Adipocyte (in vitro differentiated cells): ENCODE data around the gene MREG.
"Not testable (repeated sequence)": the region's sequence is repeated elsewhere in the genome, so short reads cannot be mapped to it uniquely, and the experiment has no call there.

ENCODE experiments used
- DNase-seq: peaks from one replicate; pipeline ENCODE4 v3.0.0-alpha.2; 2015; ENCODE audit warnings: low read depth
- H3K27me3 ChIP-seq: replicated peaks from 2 replicates; pipeline ENCODE4 v1.7.0; 2013; ENCODE audit warnings: mild to moderate bottlenecking, low read length, moderate library complexity; ENCODE audit not compliant: control insufficient read depth, insufficient read depth
- H3K36me3 ChIP-seq: 2 replicates; pipeline ENCODE4 v1.7.0; 2013; ENCODE audit warnings: low read length, mild to moderate bottlenecking, moderate library complexity; ENCODE audit not compliant: control insufficient read depth, insufficient read depth, severe bottlenecking
- H3K4me1 ChIP-seq: 2 replicates; pipeline ENCODE4 v1.7.0; 2013; ENCODE audit warnings: mild to moderate bottlenecking, low read length, moderate library complexity; ENCODE audit not compliant: control insufficient read depth, insufficient read depth
- H3K4me3 ChIP-seq: 2 replicates; pipeline ENCODE4 v1.7.0; 2013; ENCODE audit warnings: mild to moderate bottlenecking, low read length, moderate library complexity
- H3K9ac ChIP-seq: 2 replicates; pipeline ENCODE4 v1.7.0; 2013; ENCODE audit warnings: mild to moderate bottlenecking, low read length, moderate library complexity
- H3K9me3 ChIP-seq: 2 replicates; pipeline ENCODE4 v1.7.0; 2013; ENCODE audit warnings: mild to moderate bottlenecking, low read length, moderate library complexity; ENCODE audit not compliant: control insufficient read depth

MREG gene

DNA sequence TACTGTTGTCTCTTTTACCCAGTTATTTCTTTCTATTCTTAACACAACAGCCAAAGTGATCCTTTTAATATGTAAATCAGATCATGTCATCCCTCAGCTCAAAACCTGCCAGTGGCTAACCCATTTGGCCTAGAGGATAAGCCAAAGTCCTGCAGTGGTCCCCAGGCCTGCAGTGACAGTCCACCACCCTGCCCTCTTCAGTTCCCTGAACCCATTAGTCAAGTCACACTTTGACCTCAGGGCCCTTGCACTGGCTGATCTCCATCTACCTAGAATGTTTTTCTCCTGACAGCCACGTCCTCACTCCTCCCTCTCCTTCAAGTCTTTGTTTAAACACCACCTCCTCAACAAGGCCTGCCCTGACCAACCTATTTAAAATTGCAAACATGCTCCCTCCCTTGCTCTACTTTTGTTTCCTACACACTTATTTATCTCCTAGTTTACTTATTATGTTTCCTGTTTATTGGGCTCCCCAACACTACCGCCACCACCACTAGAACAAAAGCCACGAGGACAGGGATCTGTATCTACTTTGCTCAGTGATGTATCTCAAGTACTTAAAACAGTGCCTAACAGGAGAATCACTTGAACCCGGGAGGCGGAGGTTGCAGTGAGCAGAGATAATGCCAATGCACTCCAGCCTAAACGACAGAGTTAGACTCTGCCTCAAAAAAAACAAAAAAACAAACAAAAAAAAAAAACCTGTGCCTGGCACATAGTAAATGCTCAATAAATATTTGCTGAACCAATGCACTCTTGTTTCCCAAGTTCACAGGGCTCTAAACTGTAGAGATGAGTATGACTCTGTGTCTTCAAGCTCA, 9.3 kb downstream of the MREG start:
- peaks cover 8% of the 10 kb centered on the region for H3K36me3 ChIP-seq
- H3K9me3 ChIP-seq = no peaks in the 10 kb centered on the region
- H3K9ac ChIP-seq = no peak overlapping the region
- no peak for DNase-seq
- H3K4me1 ChIP-seq = peaks cover 6% of the 10 kb centered on the region
- H3K27me3 ChIP-seq = no peaks in the 10 kb centered on the region
- H3K4me3 ChIP-seq = no peak overlapping the region

DNA sequence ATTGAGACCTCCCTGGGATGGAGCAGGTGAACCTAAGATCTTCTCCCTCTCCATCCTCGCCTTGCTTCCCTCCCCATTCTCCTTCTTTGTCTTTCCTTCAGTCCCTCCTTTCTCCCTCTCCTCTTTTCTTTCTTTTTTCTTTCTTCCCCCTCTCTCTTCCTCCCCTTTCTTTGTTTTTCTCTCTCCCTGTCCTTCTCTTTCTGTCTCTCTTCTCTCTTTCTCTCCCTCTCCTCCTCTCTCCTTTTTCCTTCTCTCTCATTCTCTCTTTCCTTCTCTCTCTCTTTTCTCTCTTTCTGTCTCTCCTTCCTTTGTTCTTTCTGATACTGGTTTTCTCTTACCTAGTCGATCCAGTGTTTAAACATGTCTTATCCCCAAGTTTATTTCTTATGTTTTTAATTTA, 10.7 kb downstream of the MREG start:
- H3K4me3 ChIP-seq = no peak overlapping the region
- DNase-seq = no peak
- H3K36me3 ChIP-seq = peaks cover 11% of the 10 kb centered on the region
- H3K27me3 ChIP-seq = no peaks in the 10 kb centered on the region
- H3K9ac ChIP-seq = no peak overlapping the region
- H3K9me3 ChIP-seq = no peaks in the 10 kb centered on the region
- peaks cover 6% of the 10 kb centered on the region for H3K4me1 ChIP-seq

DNA sequence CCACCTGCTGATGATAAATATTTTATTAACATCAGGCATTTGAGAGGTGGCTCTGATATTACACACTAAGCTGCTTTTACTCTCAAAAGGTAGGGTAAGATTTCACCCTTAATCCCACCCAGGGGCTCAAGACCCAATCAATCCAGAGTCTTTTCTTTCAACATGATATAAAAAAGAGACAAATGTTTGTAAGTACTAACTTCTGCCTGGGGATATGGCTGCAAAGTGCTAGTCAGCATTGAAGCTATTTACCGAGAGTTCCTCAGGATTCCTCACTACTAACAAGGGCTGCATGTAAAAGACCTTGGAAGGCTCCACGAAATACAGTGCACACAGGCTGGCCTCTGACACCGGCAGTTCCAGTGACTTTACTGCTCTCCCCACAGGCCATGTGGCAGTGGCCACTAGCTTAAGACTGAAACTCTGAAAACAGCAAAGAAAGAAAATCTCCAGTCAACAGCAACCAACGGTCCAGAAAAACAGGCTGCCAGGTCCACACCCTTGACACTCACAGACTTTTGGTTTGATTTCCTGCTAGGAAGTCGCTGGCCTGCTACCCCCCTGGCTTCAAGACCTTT, 11.2 kb downstream of the MREG start:
- H3K36me3 ChIP-seq = peaks cover 17% of the 10 kb centered on the region
- H3K27me3 ChIP-seq = no peaks in the 10 kb centered on the region
- peaks cover 6% of the 10 kb centered on the region for H3K4me1 ChIP-seq
- no peak overlapping the region for H3K4me3 ChIP-seq
- no peak for DNase-seq
- H3K9ac ChIP-seq = no peak overlapping the region
- H3K9me3 ChIP-seq = no peaks in the 10 kb centered on the region

DNA sequence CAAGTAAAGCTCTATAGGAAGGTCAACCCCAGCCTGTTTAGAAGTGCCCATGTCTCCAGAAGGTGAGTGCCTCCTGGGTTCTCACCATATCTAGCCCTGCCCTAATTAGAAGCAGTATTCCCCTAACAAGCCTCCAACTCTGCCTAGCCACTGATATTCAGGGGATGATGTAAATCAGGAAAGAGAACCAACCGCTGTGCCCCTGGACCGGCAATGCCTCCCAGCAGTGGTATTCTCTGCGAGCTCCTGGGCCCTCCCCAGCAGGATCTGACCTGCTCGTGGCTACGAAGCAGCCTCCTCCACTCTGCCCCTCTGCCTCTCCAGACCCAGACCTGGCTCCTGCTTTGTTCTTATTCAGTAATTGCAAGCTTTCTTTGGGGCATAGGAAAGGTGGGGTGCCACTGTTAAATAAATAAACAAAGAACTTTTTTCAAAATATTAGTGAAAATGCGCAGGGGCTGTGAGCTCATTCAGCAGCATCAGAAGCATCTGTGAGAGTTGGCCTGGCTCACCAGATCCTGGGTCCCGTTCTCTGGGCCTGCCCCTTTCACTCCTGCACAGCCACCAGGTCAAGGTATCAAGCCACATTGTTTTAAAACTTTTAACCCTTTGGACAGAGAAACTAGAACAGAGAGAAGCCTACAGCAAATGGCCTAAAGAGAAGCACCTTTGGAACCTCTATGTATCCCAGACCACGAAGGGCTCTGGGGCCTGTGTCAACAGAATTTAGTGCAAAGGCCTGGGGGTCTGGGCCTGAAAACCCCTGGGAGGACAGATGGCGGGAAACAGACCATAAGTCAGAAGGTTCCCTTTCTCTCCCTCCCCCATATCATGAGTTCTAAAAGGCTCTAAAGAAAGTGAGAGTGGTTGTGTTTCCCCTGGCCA, 11.9 kb downstream of the MREG start:
- Histone ChIP-seq H3K4me3 (no peak overlapping the region), H3K9ac (no peak overlapping the region), H3K9me3 (no peaks in the 10 kb centered on the region), H3K4me1 (peaks cover 6% of the 10 kb centered on the region), H3K27me3 (no peaks in the 10 kb centered on the region), H3K36me3 (peaks cover 20% of the 10 kb centered on the region)
- no peak for DNase-seq

DNA sequence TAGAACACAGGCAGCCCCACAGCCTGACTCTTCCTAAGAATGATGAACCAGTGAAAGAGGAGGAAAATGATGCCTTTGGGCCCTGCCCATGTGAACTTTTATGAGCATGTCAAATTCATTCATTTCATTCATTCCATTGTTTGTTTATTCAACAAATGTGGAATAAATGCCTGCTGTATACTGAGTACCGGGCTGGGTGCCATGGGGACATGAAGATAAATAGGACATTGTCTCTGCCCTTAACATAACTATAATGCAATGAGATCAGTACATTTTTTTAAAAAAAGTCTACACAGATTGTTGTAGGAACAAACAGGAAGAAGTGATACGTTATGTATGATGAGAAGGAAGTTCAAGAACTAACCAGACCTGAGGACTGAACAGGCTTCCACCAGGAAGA, 14.7 kb downstream of the MREG start:
- Histone ChIP-seq H3K36me3 (peaks cover 27% of the 10 kb centered on the region), H3K9me3 (no peaks in the 10 kb centered on the region), H3K9ac (no peak overlapping the region), H3K4me1 (peaks cover 4% of the 10 kb centered on the region), H3K27me3 (no peaks in the 10 kb centered on the region), H3K4me3 (no peak overlapping the region)
- DNase-seq = peak; percentile 70

DNA sequence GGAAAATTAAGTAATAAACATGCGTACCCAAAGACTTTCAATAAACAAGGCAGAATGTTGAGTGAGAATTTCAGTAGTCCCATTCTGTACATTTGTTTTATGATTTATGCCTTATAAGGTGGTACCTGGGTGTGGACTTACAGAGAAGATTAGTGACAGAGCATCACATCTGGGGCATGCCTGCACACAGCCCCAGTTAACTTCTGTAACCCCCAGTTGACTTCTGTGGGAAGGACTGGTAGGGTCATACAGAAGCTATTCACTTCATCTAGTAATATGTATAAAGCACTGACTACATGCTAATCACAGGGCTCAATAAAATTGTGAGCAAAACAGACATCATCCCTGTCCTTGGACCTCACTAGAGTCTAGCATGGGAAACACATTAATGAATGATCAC, 16.1 kb downstream of the MREG start:
- no peaks in the 10 kb centered on the region for H3K27me3 ChIP-seq
- peaks cover 27% of the 10 kb centered on the region for H3K36me3 ChIP-seq
- H3K9me3 ChIP-seq = no peaks in the 10 kb centered on the region
- H3K9ac ChIP-seq = no peak overlapping the region
- no peak for DNase-seq
- peaks cover 4% of the 10 kb centered on the region for H3K4me1 ChIP-seq
- H3K4me3 ChIP-seq = no peak overlapping the region

DNA sequence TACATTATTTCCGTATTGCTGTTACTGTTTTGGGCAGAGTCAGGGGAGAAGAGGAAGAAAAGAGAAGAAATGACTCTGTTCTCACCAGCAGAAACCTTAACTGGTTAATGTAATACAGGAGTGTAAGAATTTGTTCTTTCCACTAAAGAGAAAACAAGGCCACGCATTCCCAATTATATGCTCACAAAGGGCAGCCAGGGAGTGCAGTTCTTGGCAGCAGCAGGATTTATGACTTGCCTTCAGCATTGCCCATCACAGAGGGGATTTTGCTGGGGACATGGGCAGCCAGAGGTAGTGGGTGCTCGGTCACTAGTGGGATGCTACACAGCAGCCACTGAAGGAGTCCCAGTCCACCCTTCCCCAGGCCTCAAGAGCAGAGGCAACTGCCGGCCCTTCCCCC, 18.4 kb downstream of the MREG start:
- peaks cover 22% of the 10 kb centered on the region for H3K36me3 ChIP-seq
- H3K4me1 ChIP-seq = peaks cover 4% of the 10 kb centered on the region
- no peaks in the 10 kb centered on the region for H3K9me3 ChIP-seq
- no peaks in the 10 kb centered on the region for H3K27me3 ChIP-seq
- H3K4me3 ChIP-seq = no peak overlapping the region
- no peak overlapping the region for H3K9ac ChIP-seq
- DNase-seq = peak; percentile 86

DNA sequence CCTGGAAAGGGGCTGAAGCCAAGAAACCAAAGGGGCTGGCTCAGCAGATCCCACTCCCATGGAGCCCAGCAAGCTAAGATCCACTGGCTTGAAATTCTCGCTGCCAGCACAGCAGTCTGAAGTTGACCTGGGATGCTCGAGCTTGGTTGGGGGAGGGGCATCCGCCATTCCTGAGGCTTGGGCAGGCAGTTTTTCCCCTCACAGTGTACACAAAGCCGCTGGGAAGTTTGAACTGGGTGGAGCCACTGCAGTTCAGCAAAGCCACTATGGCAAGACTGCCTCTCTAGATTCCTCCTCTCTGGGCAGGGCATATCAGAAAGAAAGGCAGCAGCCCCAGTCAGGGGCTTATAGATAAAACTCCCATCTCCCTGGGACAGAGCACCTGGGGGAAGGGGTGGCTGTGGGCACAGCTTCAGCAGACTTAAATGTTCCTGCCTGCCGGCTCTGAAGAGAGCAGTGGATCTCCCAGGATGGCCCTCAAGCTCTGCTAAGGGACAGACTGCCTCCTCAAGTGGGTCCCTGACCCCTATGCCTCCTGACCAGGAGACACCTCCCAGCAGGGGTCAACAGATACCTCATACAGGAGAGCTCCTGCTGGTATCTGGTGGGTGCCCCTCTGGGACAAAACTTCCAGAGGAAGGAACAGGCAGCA, 24.7 kb downstream of the MREG start:
- DNase-seq, H3K27me3 ChIP-seq, H3K9ac ChIP-seq, H3K4me3 ChIP-seq, H3K36me3 ChIP-seq, H3K4me1 ChIP-seq, H3K9me3 ChIP-seq: not testable (repeated sequence)

DNA sequence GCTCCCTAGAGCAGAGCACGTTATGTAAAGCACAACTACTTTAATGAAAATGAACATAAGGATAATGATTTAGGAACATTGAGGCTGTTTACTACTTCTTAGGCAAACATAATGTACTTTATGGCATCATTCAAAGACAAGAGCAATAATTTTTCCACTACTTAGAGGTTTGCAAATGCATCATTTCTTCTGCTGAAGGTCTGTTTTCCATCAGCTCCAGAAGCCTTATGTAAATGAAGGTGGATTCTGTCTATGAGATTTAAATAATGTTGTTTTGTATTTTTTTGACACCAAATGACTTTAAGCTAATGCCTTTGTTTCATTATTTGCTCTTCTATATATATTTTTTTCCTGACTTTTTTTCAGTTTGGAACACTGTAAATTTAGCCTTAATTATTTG, 28.1 kb downstream of the MREG start:
- H3K9me3 ChIP-seq = no peaks in the 10 kb centered on the region
- no peak for DNase-seq

DNA sequence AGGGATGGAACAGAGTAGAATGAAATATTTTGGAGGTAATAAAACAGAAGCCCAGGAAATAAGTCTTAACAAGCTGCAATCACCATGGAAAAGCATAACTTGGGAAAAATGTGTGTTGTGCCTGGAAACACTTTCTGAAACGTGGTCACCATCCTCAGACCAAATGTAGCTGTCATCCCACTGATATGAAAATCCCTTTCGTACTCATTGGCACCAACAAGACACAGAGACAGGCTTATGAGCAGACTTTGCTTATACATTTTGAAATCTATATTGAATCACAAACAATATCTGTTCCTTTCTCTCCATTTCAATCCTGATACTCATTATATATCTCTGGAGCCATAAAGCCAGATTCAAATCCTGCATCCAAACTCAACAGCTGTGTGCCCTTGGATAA, 28.7 kb downstream of the MREG start:
- no peaks in the 10 kb centered on the region for H3K9me3 ChIP-seq
- no peaks in the 10 kb centered on the region for H3K4me1 ChIP-seq
- no peak overlapping the region for H3K4me3 ChIP-seq
- H3K36me3 ChIP-seq = no peaks in the 10 kb centered on the region
- DNase-seq = no peak
- no peaks in the 10 kb centered on the region for H3K27me3 ChIP-seq
- H3K9ac ChIP-seq = no peak overlapping the region

More for the DNA sequence above, 28.1 kb downstream of the MREG start:
- Histone ChIP-seq H3K27me3 (no peaks in the 10 kb centered on the region), H3K9ac (no peak overlapping the region), H3K4me3 (no peak overlapping the region), H3K4me1 (no peaks in the 10 kb centered on the region), H3K36me3 (no peaks in the 10 kb centered on the region)
